GM19025 (cell line): ENCODE data around the gene GP1BA.

ENCODE experiments used
- ATAC-seq: cut with Tn5 transposase; IDR thresholded peaks from one replicate; pipeline ENCODE4 v1.9.1; 2021; ENCODE audit warnings: mild to moderate bottlenecking, low read depth, moderate library complexity; ENCODE audit not compliant: unreplicated experiment

GP1BA gene

DNA sequence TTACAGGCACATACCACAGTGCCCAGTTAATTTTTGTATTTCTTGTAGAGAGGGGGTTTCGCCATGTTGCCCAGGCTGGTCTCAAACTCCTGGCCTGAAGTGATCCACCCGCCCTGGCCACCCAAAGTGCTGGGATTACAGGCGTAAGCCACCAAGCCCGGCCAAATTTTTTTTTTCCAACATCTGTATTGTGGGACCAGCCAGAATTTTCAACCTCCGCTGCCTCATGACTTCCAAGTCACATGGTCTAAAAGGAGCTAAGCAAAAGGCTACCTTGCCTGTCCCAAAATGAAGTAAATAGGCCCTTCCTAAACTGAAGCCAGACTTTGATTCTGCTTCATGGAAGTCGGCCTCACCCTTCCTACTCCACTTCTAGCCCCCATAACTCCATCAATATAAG lies 39.7 kb downstream of the GP1BA start:
- no peak for ATAC-seq

DNA sequence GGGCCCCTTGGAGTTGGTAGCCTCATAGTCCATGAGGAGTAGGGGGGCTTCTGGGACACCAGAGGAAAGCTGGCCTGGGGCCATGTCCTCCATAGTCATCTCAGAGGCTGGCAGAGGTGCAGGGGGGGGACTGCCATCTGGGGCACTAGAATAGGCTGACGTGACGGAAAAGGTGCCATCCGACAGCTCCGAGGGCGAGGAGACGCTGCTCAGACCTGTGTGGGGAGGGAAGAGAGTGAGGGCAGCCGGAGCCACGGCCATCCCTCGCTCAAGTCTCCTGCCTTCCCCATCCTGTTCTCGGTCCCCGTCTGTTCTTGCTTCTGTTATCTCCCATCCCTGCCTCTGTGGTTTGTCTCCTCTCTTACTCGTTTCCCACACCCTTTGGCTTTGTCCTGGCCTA lies 40.2 kb downstream of the GP1BA start:
- ATAC-seq, result no peak

DNA sequence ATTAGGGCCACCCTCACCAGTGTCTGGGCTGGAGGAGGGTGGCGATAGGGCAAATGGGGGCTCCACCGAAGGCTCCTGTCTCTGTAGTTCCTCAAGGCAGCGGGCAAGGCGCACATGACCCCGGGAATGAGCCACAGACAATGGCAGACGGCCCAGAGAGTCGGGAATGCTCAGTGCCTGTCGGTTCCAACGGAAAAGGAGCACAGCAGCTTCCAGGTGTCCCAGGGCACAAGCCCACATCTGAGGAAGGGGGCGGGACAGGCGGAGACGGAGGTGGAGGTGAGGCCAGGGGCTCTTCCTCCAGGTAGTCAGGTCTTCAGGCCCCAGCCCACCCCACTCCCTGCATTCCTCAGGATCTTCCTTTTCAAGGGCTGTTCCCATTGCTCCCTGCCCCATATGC lies 40.7 kb downstream of the GP1BA start:
- ATAC-seq, result no peak

DNA sequence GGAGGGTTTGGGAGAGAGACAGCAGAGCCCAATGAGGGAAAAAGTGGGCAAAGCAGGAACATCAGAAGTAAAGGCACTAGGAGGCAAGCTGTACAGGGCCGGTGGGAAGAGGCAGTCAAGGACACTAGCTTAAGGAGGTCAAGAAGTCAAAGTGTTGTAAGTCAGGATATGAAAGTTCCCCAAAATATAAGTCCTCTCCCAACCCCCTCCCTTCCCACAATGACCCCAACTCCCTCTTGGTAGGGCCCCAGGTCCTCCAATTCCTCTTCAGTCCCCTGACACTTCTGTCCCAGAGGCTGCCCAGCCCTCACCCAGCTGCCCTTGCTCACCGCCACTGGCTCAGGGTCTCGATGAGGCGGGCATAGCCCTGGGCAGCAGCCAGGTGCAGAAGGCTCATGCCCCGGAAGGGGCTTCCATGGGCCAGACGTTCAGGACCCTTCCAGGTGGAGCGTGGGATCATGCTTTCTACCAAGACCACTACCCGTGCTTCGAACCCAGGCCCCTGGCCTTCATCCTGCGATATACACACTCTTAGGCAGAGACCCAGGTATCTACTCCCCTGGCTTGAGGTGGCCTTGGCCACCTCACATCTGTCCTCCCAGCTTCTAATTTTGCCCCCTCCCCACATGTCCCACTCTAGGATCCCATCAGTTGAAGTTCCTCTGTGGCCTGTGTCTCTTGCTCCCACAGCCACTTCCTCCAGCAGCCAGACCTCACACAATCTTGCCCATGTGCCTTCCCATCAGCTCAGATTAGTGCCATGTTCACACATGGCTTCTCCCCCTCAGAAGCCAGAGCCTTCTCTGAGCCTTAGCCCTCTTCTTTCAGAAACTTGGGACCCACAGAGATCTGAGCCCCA lies 41.4 kb downstream of the GP1BA start:
- ATAC-seq, result no peak

DNA sequence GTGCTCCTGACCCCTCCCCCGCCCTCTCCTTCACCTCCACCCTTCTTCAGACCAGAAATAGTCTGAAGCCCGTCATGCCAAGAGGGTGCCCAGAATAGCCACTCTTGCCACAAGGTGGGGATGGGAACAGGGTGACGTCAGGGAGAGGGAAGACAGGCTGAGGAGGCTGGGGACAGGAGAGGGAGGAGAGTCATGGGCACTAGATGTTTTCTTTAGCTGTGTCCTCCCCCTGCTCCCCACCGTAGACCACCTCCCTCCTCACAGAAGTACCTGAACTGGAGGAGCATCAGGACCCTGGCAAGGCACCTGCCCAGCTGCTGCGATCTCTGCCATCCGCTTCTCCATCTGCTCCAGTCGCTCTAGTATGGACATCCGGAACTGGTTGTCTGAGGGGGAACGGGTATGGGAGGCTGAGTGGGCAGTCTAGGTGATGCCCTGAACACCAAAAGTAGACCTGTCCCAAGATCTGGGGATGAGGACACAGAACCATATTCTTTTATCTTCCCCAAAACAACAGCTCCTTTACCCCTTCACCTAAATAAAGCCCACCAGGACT lies 42.1 kb downstream of the GP1BA start:
- no peak for ATAC-seq

DNA sequence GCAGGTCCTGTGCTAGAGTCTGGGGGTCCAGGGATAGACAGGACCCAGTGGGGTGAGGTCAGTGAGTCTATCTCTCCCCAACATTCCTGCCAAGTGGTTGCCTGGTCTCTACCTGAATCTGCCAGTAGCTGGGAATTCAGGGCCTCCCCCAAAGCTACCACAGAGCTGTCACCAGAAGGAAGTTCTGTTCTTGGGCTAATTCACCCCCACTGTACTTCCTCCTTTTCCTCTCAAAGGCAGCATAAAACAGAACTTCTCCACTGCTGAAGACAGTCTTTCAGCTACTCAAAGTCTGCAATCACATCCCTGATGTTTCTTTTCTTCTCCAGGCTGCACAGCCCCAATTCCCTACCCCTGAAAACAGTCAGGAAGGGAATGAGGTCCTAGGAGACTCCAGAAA lies 46.6 kb downstream of the GP1BA start:
- no peak for ATAC-seq

DNA sequence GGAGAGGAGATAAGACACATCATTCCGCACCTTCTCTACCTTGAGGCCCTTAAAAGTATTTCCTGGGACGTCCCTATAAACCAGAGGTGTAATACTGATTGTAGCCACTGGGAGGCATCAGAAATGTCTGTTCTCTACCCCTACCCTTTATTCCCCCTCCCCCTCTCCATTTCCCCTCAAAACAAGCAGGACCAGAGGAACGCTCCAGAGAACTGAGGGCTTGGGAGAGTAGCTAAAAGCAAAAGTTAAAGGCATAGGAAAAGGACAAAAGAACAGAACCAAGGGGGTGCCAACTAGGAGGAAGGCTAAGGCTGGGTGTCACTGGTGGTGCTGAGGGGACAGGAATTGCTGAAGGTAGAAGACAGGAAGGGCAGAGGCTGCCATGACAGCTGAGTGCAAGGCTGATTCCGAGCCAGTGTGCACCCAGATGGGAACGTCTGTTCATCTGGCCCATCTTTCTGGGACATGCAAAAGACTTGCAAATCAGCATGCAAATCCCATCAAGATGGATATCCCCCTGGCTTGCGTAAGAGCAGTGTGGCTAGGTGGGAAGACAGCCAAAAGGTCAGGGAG lies 48.7 kb downstream of the GP1BA start:
- no peak for ATAC-seq

DNA sequence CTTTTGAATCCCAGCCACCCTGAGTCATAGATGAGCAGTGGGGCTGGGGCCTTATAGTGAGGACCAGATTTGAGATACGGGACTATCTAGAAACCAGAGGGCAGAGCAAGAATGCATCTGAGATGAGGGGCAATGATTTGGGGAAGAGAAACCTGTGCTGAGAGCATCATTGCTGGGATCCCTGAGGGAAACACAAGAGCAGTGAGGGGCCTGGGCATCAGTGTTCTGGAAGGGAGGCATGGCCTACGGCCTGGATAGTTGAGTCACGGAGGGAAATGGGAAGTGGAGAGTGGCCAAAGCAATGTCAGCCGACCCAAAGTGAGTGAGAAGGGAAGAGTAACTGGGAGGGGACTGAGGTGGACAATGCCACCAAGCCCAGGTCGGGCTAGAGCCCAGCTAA lies 50.2 kb downstream of the GP1BA start:
- no peak for ATAC-seq
